Effector memory CD4-positive, alpha-beta T cell (primary cell): ENCODE results near the gene LAIR1.

Experiments used
- DNase-seq, 3 donors: peaks; one replicate each; pipeline ENCODE4 v3.0.0-alpha.2; 2020
- H3K27ac ChIP-seq: 2 replicates; pipeline ENCODE4 v1.7.0; 2013; ENCODE audit warnings: mild to moderate bottlenecking, low read length, moderate library complexity; ENCODE audit not compliant: insufficient read depth, poor library complexity, severe bottlenecking
- H3K27me3 ChIP-seq: replicated peaks from 2 replicates; pipeline ENCODE4 v1.7.0; 2013; ENCODE audit warnings: mild to moderate bottlenecking, low read length; ENCODE audit not compliant: insufficient read depth, control insufficient read depth, poor library complexity, severe bottlenecking
- H3K36me3 ChIP-seq: 2 replicates; pipeline ENCODE4 v1.7.0; 2013; ENCODE audit warnings: mild to moderate bottlenecking, low read length, moderate library complexity; ENCODE audit not compliant: control insufficient read depth, insufficient read depth
- H3K4me1 ChIP-seq: 2 replicates; pipeline ENCODE4 v1.7.0; 2013; ENCODE audit warnings: low read length, mild to moderate bottlenecking; ENCODE audit not compliant: control insufficient read depth, insufficient read depth, poor library complexity, severe bottlenecking
- H3K4me3 ChIP-seq: 2 replicates; pipeline ENCODE4 v1.7.0; 2013; ENCODE audit warnings: low read length, low read depth, mild to moderate bottlenecking; ENCODE audit not compliant: insufficient read depth, poor library complexity, severe bottlenecking
- H3K9me3 ChIP-seq: 2 replicates; pipeline ENCODE4 v1.7.0; 2013; ENCODE audit warnings: mild to moderate bottlenecking, low read length, moderate library complexity; ENCODE audit not compliant: control insufficient read depth

Gene LAIR1

GRCh38 chr19:54311486-54311885, 53.2 kb downstream of the LAIR1 start:
- Histone ChIP-seq H3K9me3 (no peaks in the 10 kb centered on the region), H3K36me3 (no peaks in the 10 kb centered on the region), H3K27me3 (no peaks in the 10 kb centered on the region), H3K4me3 (no peak overlapping the region), H3K4me1 (no peaks in the 10 kb centered on the region), H3K27ac (no peak overlapping the region)
- no peak for DNase-seq

DNA sequence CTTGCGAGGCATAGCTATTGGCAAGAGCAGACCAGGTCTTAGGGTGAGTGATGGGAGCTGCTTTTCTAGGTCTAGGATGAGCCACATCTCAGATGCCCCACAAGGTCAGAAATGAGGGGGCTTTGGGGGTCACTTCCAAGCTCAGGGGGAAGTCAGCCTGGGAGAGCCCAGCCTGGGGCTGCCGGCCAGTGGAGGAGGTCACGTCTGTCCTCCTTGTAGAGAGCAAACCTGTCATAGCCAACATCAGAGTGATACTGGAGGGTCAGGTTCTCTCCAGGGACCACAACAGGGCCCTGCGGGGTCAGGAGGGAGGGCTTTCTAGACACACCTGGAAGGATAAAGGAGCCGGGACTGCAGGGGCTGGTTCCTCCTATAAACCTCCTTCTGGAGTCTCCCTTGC, 54.2 kb downstream of the LAIR1 start:
- H3K27ac ChIP-seq = no peak overlapping the region

DNA sequence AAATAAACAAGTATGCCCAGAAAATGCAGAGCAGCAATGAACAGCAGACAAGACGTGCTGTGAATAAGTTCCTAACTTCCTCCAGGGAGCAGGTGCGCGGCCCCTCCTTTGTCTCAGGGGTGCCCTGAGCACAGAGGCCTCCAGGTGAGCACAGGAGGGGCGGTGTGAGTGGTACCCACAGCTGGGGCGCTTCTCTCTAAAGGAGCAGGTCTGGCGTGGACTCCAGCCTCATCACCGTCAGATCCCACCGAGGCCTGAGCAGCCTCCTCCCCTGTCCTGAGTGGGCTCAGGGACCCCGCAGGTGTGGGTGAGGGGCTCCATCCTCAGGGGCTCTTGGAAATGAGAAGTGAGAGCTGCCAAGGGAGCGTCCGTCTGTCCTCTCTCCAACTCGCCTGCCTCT, 54.9 kb downstream of the LAIR1 start:
- H3K27me3 ChIP-seq = no peaks in the 10 kb centered on the region
- H3K4me1 ChIP-seq = no peaks in the 10 kb centered on the region
- DNase-seq = no peak
- H3K36me3 ChIP-seq = no peaks in the 10 kb centered on the region
- no peak overlapping the region for H3K27ac ChIP-seq
- no peak overlapping the region for H3K4me3 ChIP-seq
- H3K9me3 ChIP-seq = no peaks in the 10 kb centered on the region

More for the DNA sequence above, 54.2 kb downstream of the LAIR1 start:
- Histone ChIP-seq H3K36me3 (no peaks in the 10 kb centered on the region), H3K4me1 (no peaks in the 10 kb centered on the region), H3K9me3 (no peaks in the 10 kb centered on the region), H3K4me3 (no peak overlapping the region), H3K27me3 (no peaks in the 10 kb centered on the region)
- no peak for DNase-seq

GRCh38 chr19:54307389-54308020, 57.2 kb downstream of the LAIR1 start:
- Histone ChIP-seq H3K36me3 (no peaks in the 10 kb centered on the region), H3K27me3 (no peaks in the 10 kb centered on the region), H3K9me3 (no peaks in the 10 kb centered on the region), H3K4me1 (peaks cover 3% of the 10 kb centered on the region), H3K27ac (no peak overlapping the region), H3K4me3 (no peak overlapping the region)
- no peak for DNase-seq

GRCh38 chr19:54305141-54305540, 59.6 kb downstream of the LAIR1 start:
- Histone ChIP-seq H3K27me3 (no peaks in the 10 kb centered on the region), H3K4me1 (peaks cover 3% of the 10 kb centered on the region), H3K27ac (no peak overlapping the region), H3K4me3 (no peak overlapping the region), H3K9me3 (no peaks in the 10 kb centered on the region), H3K36me3 (no peaks in the 10 kb centered on the region)
- DNase-seq = no peak

GRCh38 chr19:54302257-54302656, 62.5 kb downstream of the LAIR1 start:
- Histone ChIP-seq H3K27me3 (no peaks in the 10 kb centered on the region), H3K9me3 (no peaks in the 10 kb centered on the region), H3K4me3 (no peak overlapping the region), H3K36me3 (no peaks in the 10 kb centered on the region), H3K27ac (no peak overlapping the region), H3K4me1 (peaks cover 3% of the 10 kb centered on the region)
- DNase-seq = no peak
